ENCODE results near the gene SPON1.
A peak's percentile ranks its signal among the peaks of the same experiment; 100 is the strongest.

The SPON1 gene

GRCh38 chr11:14310679-14311078 is 348.2 kb downstream of the SPON1 start:
- no peaks in the 10 kb centered on the region for H3K27me3 Mint-ChIP-seq

GRCh38 chr11:14312736-14313438 is 350.4 kb downstream of the SPON1 start:
- Mint-ChIP-seq H3K4me1 (peaks cover 53% of the 10 kb centered on the region), H3K27me3 (no peaks in the 10 kb centered on the region), H3K9me3 (peaks cover 0 to 4% of the 10 kb centered on the region in 2 donors), H3K4me3 (peak overlapping the region; percentile 8 to 63), H3K27ac (peak overlapping the region in 1 of 2 donors; percentile 26)
- peak; percentile 62 for ATAC-seq
- no peak for DNase-seq

More at GRCh38 chr11:14310679-14311078, 348.2 kb downstream of the SPON1 start:
- Mint-ChIP-seq H3K27ac (peak overlapping the region in 1 of 2 donors; percentile 22), H3K9me3 (no peaks in the 10 kb centered on the region), H3K4me3 (no peak overlapping the region), H3K4me1 (peaks cover 44% of the 10 kb centered on the region)
- ATAC-seq (no peak), DNase-seq (no peak)

GRCh38 chr11:14314127-14314526 is 351.6 kb downstream of the SPON1 start:
- Mint-ChIP-seq H3K4me3 (peak overlapping the region; percentile 48 to 64), H3K27ac (peak overlapping the region in 1 of 2 donors; percentile 54), H3K27me3 (no peaks in the 10 kb centered on the region), H3K9me3 (peaks cover 0 to 4% of the 10 kb centered on the region in 2 donors), H3K4me1 (peaks cover 57% of the 10 kb centered on the region)
- no peak for ATAC-seq
- DNase-seq = no peak

- peak; percentile 65 for ATAC-seq
- no peak for DNase-seq
- no peaks in the 10 kb centered on the region for H3K27me3 Mint-ChIP-seq
- peaks cover 67% of the 10 kb centered on the region for H3K4me1 Mint-ChIP-seq
- no peak overlapping the region for H3K27ac Mint-ChIP-seq
- peaks cover 0 to 4% of the 10 kb centered on the region in 2 donors for H3K9me3 Mint-ChIP-seq
- peak overlapping the region; percentile 10 to 31 for H3K4me3 Mint-ChIP-seq
These were observed 352.6 kb downstream of the SPON1 start for GRCh38 chr11:14315130-14315529.
